GM12872 (cell line): ENCODE data around the gene NPAS3.

Experiments
- TF ChIP-seq, protein P1 (sequence below): IDR thresholded peaks from 3 replicates; pipeline ENCODE4 v1.5.1; 2011; ENCODE audit warnings: low read depth, mild to moderate bottlenecking, low read length, moderate library complexity; ENCODE audit not compliant: insufficient read depth

NPAS3 gene

DNA sequence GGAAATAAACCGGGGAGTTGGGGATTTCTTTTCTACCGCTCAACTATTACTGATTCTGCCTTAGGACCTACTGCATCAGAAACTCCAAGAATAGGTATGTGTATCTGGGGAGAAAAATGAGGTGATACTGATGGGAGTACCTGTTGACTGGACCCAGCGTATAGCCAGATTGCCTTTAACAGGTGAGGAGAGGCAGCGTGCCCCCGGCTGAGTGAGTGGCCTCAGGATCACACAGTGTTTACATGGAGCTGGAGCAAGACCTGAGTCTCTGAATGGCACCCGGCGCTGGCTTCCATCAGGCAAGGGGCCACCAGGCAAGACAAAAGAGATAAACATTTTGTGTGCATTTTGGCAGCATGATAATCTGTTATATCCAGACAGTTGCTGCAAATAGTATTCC lies 516.0 kb downstream of the NPAS3 start:
- TF ChIP-seq, protein P1, sequence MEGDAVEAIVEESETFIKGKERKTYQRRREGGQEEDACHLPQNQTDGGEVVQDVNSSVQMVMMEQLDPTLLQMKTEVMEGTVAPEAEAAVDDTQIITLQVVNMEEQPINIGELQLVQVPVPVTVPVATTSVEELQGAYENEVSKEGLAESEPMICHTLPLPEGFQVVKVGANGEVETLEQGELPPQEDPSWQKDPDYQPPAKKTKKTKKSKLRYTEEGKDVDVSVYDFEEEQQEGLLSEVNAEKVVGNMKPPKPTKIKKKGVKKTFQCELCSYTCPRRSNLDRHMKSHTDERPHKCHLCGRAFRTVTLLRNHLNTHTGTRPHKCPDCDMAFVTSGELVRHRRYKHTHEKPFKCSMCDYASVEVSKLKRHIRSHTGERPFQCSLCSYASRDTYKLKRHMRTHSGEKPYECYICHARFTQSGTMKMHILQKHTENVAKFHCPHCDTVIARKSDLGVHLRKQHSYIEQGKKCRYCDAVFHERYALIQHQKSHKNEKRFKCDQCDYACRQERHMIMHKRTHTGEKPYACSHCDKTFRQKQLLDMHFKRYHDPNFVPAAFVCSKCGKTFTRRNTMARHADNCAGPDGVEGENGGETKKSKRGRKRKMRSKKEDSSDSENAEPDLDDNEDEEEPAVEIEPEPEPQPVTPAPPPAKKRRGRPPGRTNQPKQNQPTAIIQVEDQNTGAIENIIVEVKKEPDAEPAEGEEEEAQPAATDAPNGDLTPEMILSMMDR, result no peak

DNA sequence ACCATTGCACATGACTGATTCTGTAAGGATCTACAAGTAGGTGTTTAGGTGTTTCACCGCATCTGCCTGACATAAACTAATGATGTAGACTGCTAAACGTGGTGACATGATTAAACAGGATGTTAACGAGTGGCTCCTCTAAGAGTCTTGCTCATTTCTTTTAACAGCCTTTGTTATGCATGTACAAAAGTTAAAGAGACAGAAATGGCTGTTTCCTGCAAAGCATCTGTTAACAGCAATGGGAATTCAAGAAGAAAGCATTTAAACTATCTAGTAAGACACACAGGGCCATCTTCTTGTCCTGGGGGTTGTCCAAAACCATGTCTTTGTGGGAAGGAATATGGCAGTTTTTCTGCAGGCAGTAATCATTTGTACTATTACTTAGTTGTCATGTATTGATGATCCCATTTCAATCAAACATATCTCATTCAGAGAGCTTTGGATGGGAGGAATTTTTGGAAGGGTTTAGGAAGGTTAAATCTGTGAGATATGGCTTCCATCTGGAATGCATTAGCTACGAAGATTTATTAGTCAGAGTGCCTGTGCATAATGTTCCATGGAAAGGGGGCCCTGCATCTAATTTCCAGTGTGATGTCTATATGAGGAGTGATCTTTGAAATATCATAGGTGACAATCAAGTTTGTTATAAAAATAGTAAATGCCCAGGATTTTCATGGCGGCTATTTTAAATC lies 517.1 kb downstream of the NPAS3 start:
- TF ChIP-seq, protein P1, result no peak

DNA sequence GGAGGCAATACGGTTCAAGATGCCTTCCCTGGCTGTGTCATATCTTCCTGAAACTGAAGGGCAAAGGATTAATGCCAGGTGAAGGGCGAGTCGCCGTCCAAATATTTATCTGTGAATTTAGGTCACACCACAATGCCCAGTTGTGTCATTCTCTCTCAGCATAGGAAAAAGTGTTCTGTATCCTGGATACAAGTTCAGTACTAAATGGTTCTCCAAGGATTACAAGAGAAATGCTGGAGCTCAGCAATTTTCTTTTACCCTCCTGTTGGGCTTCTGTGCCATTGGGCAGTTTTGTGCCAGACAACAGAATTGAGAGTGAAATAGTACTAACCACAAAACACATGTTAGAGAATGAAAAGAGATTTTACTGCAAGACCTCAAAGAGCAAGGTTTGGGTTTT lies 518.3 kb downstream of the NPAS3 start:
- TF ChIP-seq, protein P1, result no peak

DNA sequence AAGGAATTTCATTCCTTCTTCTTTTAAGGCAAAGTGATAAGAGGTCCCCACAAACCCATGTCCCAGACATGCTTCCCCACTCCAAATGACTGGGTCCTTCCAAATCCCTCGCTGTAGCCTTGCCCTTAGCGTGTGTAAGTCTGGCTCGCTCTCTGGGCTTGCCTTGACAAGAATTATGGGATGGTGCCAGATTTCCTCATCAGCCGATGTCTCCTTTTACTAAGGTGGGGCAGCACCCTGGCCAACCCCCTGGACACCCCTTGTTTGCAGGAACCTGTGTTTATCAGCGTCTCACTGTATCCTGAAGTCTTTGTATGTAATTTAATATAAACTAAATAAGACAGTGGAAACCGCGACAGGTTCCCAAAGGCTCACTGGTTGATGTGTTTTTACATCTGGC lies 518.9 kb downstream of the NPAS3 start:
- TF ChIP-seq, protein P1, result no peak

DNA sequence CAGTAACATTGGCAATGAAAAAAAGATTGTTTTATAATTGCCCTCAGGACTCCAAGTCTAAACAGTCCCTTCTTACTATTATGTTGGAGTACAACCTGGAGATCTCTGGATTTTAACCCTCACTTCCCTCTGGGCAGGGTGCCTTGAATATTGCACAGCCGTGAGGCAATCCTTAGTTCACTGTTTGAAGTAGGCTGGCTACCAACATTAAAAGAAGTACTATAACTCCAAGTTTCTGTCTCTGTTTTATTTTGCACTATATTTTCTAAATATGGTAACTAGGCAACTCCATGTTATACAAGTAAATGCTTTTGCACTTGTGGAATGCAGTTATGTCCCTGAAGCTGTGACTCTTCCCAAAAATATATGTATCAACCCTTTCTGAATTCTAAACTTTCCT lies 521.5 kb downstream of the NPAS3 start:
- TF ChIP-seq, protein P1, result no peak

DNA sequence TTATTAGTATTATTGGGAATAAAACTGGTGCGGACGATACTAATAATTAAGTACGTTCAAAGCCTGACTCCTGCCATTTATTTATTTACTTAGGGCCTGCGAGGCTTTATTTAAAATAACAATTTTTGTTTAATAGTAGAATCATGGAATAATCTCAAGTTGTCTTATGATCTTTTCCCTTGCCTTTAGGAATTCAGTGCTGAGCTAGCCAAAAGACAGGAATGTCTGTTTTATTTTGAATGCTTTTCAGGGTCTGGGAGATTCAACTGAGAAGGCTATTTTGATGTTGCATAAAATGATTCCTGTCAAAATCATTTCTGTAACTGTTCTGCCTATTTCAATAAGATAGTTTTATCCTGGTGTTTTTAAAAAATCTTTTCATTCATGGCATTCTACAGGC lies 522.4 kb downstream of the NPAS3 start:
- TF ChIP-seq, protein P1, result no peak

DNA sequence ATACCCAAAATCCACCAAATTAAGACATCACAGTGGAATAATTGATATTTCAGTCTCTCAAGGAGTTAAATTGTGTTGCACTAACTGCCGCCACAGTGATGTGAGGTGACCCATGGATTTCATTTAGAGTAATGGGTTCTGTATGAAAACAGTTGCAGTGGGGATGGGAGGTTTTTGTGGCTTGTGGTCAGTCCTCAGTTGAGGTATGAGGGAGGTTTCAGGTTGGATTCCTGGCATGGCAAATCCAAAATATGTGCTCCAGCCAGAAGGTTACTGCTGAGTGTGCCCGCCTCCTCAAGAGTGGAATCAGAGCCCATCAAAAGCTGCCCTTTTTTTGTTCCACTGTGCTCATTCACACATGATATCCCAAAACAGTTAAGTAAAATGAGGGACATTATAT lies 525.1 kb downstream of the NPAS3 start:
- TF ChIP-seq, protein P1, result no peak
